Panc1 (cell line): ENCODE measurements around the gene TMEM267.
"Not testable (repeated sequence)": the region's sequence is repeated elsewhere in the genome, so short reads cannot be mapped to it uniquely, and the experiment has no call there.

Experiments
- CTCF ChIP-seq: fragments of 450-650 bp; IDR thresholded peaks from 2 replicates; pipeline ENCODE4 v1.5.1; 2017; ENCODE audit warnings: mild to moderate bottlenecking
- REST ChIP-seq, 2 experiments: IDR thresholded peaks; 2 replicates each; pipeline ENCODE4 v1.6.1; 2011 to 2012; ENCODE audit warnings: low read depth in 2 of 2, control low read depth in 1 of 2, low read length in 1 of 2, mild to moderate bottlenecking in 1 of 2, moderate library complexity in 1 of 2; ENCODE audit not compliant: insufficient read depth in 1 of 2

- TF ChIP-seq CTCF; REST (IDR thresholded peaks at IDR 0.05; ENCODE audit: insufficient read depth in 1 of 2, low read depth in 2 of 2, low read length in 1 of 2): not testable (repeated sequence)
These were observed 81.1 kb downstream of the TMEM267 start for GRCh38 chr5:43402524-43403066.
